IMR-90 (cell line): Measurements from ENCODE around the gene YAE1. TPM values are rescaled to one million over a fixed set of nuclear protein-coding genes. Genes with fewer than 3 reads are reported as not detected.

Experiments
- ATAC-seq: fragments of 200-7000 bp; cut with Tn5 transposase; 2 replicates; pipeline ENCODE4 v1.9.1; 2020; ENCODE audit warnings: low read depth, mild to moderate bottlenecking, moderate library complexity
- BruUV-seq: library from RNA; stranded (reverse); fragments of 400-500 nt; replicated peaks from 2 replicates; lab custom pipeline; 2021; lab: Mats Ljungman, UMichigan
- CTCF ChIA-PET: fragments of 300-600 bp; formaldehyde crosslinking; extraction: SDS; loops from one replicate; lab custom pipeline; 2021; ENCODE audit warnings: antibody characterized with exemption; lab: Yijun Ruan, JAX
- POLR2A ChIA-PET: fragments of 300-600 bp; sonication (Branson Sonifier 250); formaldehyde crosslinking; loops from one replicate; lab custom pipeline; 2022; ENCODE audit warnings: antibody characterized with exemption; ENCODE audit not compliant: unreplicated experiment; lab: Charles Lee
- DNase-seq: peaks from one replicate; pipeline ENCODE4 v3.0.0; 2013
- H2AFZ ChIP-seq: replicated peaks from 2 replicates; pipeline ENCODE3; 2013; ENCODE audit warnings: low read length, mild to moderate bottlenecking; ENCODE audit not compliant: poor library complexity
- H2AK5ac ChIP-seq: 2 replicates; pipeline ENCODE4 v1.6.1; 2013; ENCODE audit warnings: low read depth, low read length, inconsistent platforms
- H2AK9ac ChIP-seq: replicated peaks from 2 replicates; pipeline ENCODE3; 2013; ENCODE audit warnings: mild to moderate bottlenecking, low read depth, low read length, moderate library complexity; ENCODE audit not compliant: poor library complexity
- H2BK120ac ChIP-seq: 2 replicates; pipeline ENCODE4 v1.6.1; 2013; ENCODE audit warnings: low read depth, low read length, inconsistent platforms
- H2BK15ac ChIP-seq: 3 replicates; pipeline ENCODE4 v1.6.1; 2013; ENCODE audit warnings: low read depth, low read length, inconsistent platforms
- H2BK20ac ChIP-seq: 2 replicates; pipeline ENCODE4 v1.6.1; 2013; ENCODE audit warnings: low read depth, mild to moderate bottlenecking, inconsistent platforms, low read length, moderate library complexity
- H2BK5ac ChIP-seq: 2 replicates; pipeline ENCODE4 v1.6.1; 2013; ENCODE audit warnings: mild to moderate bottlenecking, low read depth, low read length, inconsistent platforms; ENCODE audit not compliant: poor library complexity, severe bottlenecking
- H3K14ac ChIP-seq: replicated peaks from 2 replicates; pipeline ENCODE4 v1.6.1; 2013; ENCODE audit warnings: low read depth, low read length, inconsistent platforms
- H3K18ac ChIP-seq: 2 replicates; pipeline ENCODE4 v1.6.1; 2013; ENCODE audit warnings: low read depth, low read length, control low read depth
- H3K23ac ChIP-seq: 2 replicates; pipeline ENCODE4 v1.6.1; 2013; ENCODE audit warnings: low read depth, low read length, inconsistent platforms
- H3K27ac ChIP-seq: 2 replicates; pipeline ENCODE4 v1.5.1; 2013; ENCODE audit warnings: mild to moderate bottlenecking, control low read depth, low read length; ENCODE audit not compliant: insufficient read depth
- H3K27me3 ChIP-seq: 2 replicates; pipeline ENCODE4 v1.6.1; 2013; ENCODE audit warnings: low read length; ENCODE audit not compliant: control insufficient read depth, insufficient read depth
- H3K36me3 ChIP-seq: 2 replicates; pipeline ENCODE4 v1.6.1; 2013; ENCODE audit warnings: low read length, mixed read lengths; ENCODE audit not compliant: control insufficient read depth, insufficient read depth
- H3K4ac ChIP-seq: 2 replicates; pipeline ENCODE4 v1.6.1; 2013; ENCODE audit warnings: low read depth, low read length, inconsistent platforms
- H3K4me1 ChIP-seq: 2 replicates; pipeline ENCODE4 v1.6.1; 2013; ENCODE audit warnings: low read length, mixed read lengths; ENCODE audit not compliant: control insufficient read depth, insufficient read depth
- H3K4me2 ChIP-seq: 2 replicates; pipeline ENCODE4 v1.6.1; 2013; ENCODE audit warnings: low read depth, mild to moderate bottlenecking, control low read depth, low read length, moderate library complexity
- H3K4me3 ChIP-seq: 2 replicates; pipeline ENCODE4 v1.5.1; 2013; ENCODE audit warnings: low read depth, mild to moderate bottlenecking, control low read depth, low read length, moderate library complexity; ENCODE audit not compliant: insufficient read depth
- H3K56ac ChIP-seq: 2 replicates; pipeline ENCODE4 v1.6.1; 2013; ENCODE audit warnings: low read length, inconsistent platforms; ENCODE audit not compliant: insufficient read depth; ENCODE audit errors: extremely low read depth
- H3K79me1 ChIP-seq, 2 experiments: 2 replicates each; pipeline ENCODE4 v1.6.1; 2013; ENCODE audit warnings: low read length in 2 of 2, inconsistent platforms in 1 of 2, low read depth in 1 of 2
- H3K9ac ChIP-seq: 2 replicates; pipeline ENCODE4 v1.6.1; 2013; ENCODE audit warnings: low read depth, low read length, control low read depth
- H3K9me1 ChIP-seq: 2 replicates; pipeline ENCODE4 v1.6.1; 2013; ENCODE audit warnings: low read length, inconsistent platforms; ENCODE audit not compliant: insufficient read depth
- H3K9me3 ChIP-seq: 2 replicates; pipeline ENCODE4 v1.6.1; 2013; ENCODE audit warnings: low read length; ENCODE audit not compliant: control insufficient read depth, insufficient read depth
- H4K20me1 ChIP-seq: 2 replicates; pipeline ENCODE4 v1.6.1; 2013; ENCODE audit warnings: low read length, inconsistent platforms; ENCODE audit not compliant: insufficient read depth
- H4K5ac ChIP-seq: 2 replicates; pipeline ENCODE4 v1.6.1; 2013; ENCODE audit warnings: mild to moderate bottlenecking, low read depth, low read length, control low read depth
- H4K8ac ChIP-seq, 2 experiments: 2 replicates each; pipeline ENCODE4 v1.6.1; 2013; ENCODE audit warnings: low read depth in 2 of 2, low read length in 2 of 2, control low read depth in 1 of 2, inconsistent platforms in 1 of 2
- H4K91ac ChIP-seq: 2 replicates; pipeline ENCODE4 v1.6.1; 2013; ENCODE audit warnings: low read depth, low read length, inconsistent platforms; ENCODE audit not compliant: insufficient read depth
- BHLHE40 ChIP-seq: fragments of 150-350 bp; IDR thresholded peaks from 2 replicates; pipeline ENCODE4 v1.6.1; 2016; ENCODE audit warnings: mild to moderate bottlenecking, low read depth, low read length
- CHD1 ChIP-seq: IDR thresholded peaks from 2 replicates; pipeline ENCODE4 v1.6.1; 2012; ENCODE audit warnings: low read depth, low read length, improper control_type of control experiment
- FOS ChIP-seq: fragments of 150-350 bp; IDR thresholded peaks from 2 replicates; pipeline ENCODE4 v1.6.1; 2016; ENCODE audit warnings: low read depth, low read length
- RFX5 ChIP-seq: IDR thresholded peaks from 2 replicates; pipeline ENCODE4 v1.8.0; 2012; ENCODE audit warnings: low read depth, mild to moderate bottlenecking, low read length, moderate library complexity
- WGBS, 2 experiments: methylation state at CpG; one replicate each; pipeline versions ENCODE4 v1.1.5 to v1.1.7; 2013; ENCODE audit warnings: missing lambda C conversion rate in 2 of 2; ENCODE audit not compliant: insufficient read length in 1 of 2; ENCODE audit errors: extremely low coverage in 2 of 2; 5-methylcytosine and 5-hydroxymethylcytosine counted together
- dilution Hi-C: fragments of 300-500 bp; cut with HindIII; formaldehyde crosslinking; loops from one replicate; pipeline ENCODE4 v1.14.3; 2018; ENCODE audit warnings: low sequenced_read_pairs; ENCODE audit not compliant: unreplicated experiment
- in situ Hi-C: fragments of 300-500 bp; cut with MboI; formaldehyde crosslinking; loops from 3 replicates; pipeline ENCODE4 v1.14.3; 2019; ENCODE audit warnings: low sequenced_read_pairs, inconsistent platforms, mixed read lengths
- intact Hi-C: fragments of 100-400 bp; cut with micrococcal nuclease; formaldehyde crosslinking; loops from 2 replicates; pipeline ENCODE4 v1.10.0; 2022
- polyA plus RNA-seq, 3 experiments: library from polyadenylated mRNA; depleted of rRNA; stranded (reverse); fragments of >200 nt; gene quantifications; 2 replicates each; pipeline ENCODE4 v1.2.3, GENCODE V29; 2012; ENCODE audit warnings: low replicate concordance in 1 of 3
- total RNA-seq: library from RNA; depleted of rRNA; stranded (reverse); fragments of >200 nt; gene quantifications from 2 replicates; pipeline ENCODE4 v1.2.3, GENCODE V29; 2012

The YAE1 gene
- total and polyA plus RNA-seq, 2 of the 4 experiments (the other 2 are of a cell fraction) = 28.6 to 36.7 TPM

GRCh38 chr7:39535720-39536119, 30.5 kb upstream of the YAE1 start:
- peaks cover 5% of the 10 kb centered on the region for H3K27me3 ChIP-seq
- H3K23ac ChIP-seq = no peak overlapping the region
- no peak overlapping the region for H3K18ac ChIP-seq
- no peak for ATAC-seq
- no peaks in the 10 kb centered on the region for H3K9me1 ChIP-seq
- no peak overlapping the region for H4K91ac ChIP-seq
- H2BK15ac ChIP-seq = no peak overlapping the region
- H3K4me3 ChIP-seq = no peak overlapping the region
- dilution Hi-C loops = no loop called here
- H3K27ac ChIP-seq = no peak overlapping the region
- in situ Hi-C loops = no loop called here
- no peak overlapping the region for H2AK5ac ChIP-seq
- ChIA-PET POLR2A (no interaction called here), CTCF (no interaction called here)
- no peak overlapping the region for H3K14ac ChIP-seq
- H2BK20ac ChIP-seq = no peak overlapping the region
- H4K20me1 ChIP-seq = no peaks in the 10 kb centered on the region
- no peak overlapping the region for H4K5ac ChIP-seq
- H3K9me3 ChIP-seq = no peaks in the 10 kb centered on the region
- no peak overlapping the region for H3K56ac ChIP-seq
- H2BK120ac ChIP-seq = no peak overlapping the region
- H3K9ac ChIP-seq = no peak overlapping the region
- H3K4ac ChIP-seq = no peak overlapping the region
- 83% methylated on average over 1 of the region's 3 CpGs; no CpG with 5 or more reads in 1 of the 2 experiments for WGBS, 2 experiments
- no peaks in the 10 kb centered on the region for H3K79me1 ChIP-seq
- no TSS peak for BruUV-seq
- no peak for DNase-seq
- H2AK9ac ChIP-seq = no peak overlapping the region
- H3K4me2 ChIP-seq = no peak overlapping the region
- no peaks in the 10 kb centered on the region for H3K36me3 ChIP-seq
- no peaks in the 10 kb centered on the region for H3K4me1 ChIP-seq
- H4K8ac ChIP-seq = no peak overlapping the region
- no peak overlapping the region for H2BK5ac ChIP-seq
- no peak overlapping the region for H2AFZ ChIP-seq
- TF ChIP-seq FOS (no peak), BHLHE40 (no peak), CHD1 (no peak), RFX5 (no peak)
- intact Hi-C loops = no loop called here
